ENCODE measurements around the gene SSBP2.

Gene SSBP2

DNA sequence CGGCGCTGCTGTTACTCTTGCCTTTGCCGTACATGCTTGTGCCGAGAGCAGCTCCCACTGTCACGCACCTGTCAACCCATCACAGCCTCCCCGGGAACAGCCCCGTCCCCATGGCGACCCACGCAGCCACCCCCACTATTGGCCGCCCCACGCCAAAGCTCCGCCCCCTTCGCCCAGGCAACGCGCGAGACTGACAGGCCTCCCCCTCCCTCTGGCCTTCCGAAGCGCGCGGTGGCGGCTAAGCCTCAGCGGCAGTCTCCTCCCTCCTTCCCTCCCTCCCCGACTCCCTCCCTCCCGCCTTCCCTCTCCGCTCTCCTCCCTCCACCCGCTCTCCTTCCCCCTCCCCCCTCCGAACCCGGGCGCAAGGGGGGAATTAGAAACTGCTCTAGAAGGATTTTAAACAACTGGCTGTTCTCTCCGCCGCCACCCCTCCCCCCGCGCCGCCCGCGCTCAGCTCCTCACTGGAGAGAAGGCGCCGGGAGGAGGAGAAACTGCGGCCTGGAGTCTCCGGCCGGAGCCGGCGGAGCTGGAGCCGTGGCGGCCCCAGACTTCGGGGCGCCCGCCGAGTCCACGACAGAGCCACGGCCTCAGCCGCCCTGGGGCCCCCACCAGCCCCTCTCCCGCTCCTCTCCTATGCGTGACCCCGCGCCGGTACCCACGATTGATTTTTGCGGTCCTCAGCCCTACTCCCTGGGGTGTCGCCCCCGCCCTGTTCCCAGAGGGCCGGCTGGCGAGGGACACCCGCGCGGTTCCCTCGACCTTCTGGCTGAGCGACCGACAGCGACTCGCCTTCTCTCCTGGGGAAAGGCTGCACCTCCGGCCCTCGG lies at the start of gene SSBP2:
Gene SSBP2, minus strand, starts transcription at position 89 of the 827 bp plus-strand sequence. Its CDS starts 55 bp downstream, at position 34.
- ChIA-PET CTCF (interaction anchor here (0.8 to 4.0 kb wide), 11 partner anchors 11 to 424 kb away, joined by 3 to 38 read pairs (median 5); no protein-coding TSS in a partner anchor), POLR2A (interaction anchor here (0.6 to 2.9 kb wide), 10 partner anchors 11 to 414 kb away, joined by 3 to 134 read pairs (median 4); partner anchors contain the start of gene ATG10)
- DNase-seq (ENCODE audit: low read depth, low spot score): peak; percentile 92
- H3K4me3 ChIP-seq (ENCODE audit: low read depth, low read length): peak within 1 kb of the TSS; percentile 85
- TF ChIP-seq, protein P1, sequence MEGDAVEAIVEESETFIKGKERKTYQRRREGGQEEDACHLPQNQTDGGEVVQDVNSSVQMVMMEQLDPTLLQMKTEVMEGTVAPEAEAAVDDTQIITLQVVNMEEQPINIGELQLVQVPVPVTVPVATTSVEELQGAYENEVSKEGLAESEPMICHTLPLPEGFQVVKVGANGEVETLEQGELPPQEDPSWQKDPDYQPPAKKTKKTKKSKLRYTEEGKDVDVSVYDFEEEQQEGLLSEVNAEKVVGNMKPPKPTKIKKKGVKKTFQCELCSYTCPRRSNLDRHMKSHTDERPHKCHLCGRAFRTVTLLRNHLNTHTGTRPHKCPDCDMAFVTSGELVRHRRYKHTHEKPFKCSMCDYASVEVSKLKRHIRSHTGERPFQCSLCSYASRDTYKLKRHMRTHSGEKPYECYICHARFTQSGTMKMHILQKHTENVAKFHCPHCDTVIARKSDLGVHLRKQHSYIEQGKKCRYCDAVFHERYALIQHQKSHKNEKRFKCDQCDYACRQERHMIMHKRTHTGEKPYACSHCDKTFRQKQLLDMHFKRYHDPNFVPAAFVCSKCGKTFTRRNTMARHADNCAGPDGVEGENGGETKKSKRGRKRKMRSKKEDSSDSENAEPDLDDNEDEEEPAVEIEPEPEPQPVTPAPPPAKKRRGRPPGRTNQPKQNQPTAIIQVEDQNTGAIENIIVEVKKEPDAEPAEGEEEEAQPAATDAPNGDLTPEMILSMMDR (IDR thresholded peaks at IDR 0.05; ENCODE audit: insufficient read depth, low read length, missing control alignments): no peak

DNA sequence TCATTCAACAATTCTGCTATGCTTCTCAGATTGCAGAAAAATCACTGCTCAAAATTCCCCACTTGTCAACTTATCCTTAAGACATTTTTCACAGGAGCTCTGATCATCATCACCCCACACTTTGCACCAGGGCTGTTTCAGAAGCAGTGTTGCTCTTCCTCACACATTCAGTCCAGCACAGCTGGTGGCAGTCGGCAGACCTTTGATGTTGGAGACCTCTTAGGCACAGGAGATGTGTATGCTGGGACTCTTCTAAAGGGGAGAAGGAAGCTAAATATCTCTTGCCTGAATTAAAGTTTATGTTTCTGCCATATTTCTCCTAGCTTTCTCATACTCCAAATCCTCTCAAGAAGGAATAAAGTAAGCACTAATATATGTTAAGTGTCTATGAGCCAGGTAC lies 44.8 kb upstream of the SSBP2 start:
- DNase-seq (ENCODE audit: low read depth, low spot score): no peak
- no peak overlapping the region for H3K4me3 ChIP-seq (ENCODE audit: low read depth, low read length)
- CTCF ChIA-PET: interaction anchor here (0.7 to 1.3 kb wide), 2 partner anchors 9 to 430 kb away, joined by 3 read pairs; no protein-coding TSS in a partner anchor
- POLR2A ChIA-PET: no interaction called here
- TF ChIP-seq, protein P1 (IDR thresholded peaks at IDR 0.05; ENCODE audit: insufficient read depth, low read length, missing control alignments): no peak

DNA sequence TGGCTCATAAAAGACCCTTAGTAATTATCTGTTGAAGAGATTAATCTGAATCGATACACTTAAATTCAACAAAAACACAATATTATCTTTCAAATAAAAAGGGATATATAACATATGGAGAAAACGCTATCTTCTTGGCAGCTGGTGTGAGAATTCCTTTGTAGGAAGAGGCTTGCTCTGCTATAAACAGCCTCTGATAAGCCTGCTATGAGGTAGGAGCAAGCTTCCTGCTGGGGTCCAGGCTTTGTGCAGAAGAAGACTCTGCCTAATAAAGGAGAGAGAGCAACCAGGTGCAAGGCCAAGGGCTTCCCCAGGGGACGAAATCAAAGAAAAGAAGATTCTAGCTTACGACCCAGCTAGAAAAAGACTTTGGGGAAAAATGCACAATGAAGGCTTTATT lies 43.3 kb upstream of the SSBP2 start:
- DNase-seq (ENCODE audit: low read depth, low spot score): no peak
- TF ChIP-seq, protein P1 (IDR thresholded peaks at IDR 0.05; ENCODE audit: insufficient read depth, low read length, missing control alignments): no peak
- POLR2A ChIA-PET: no interaction called here
- no peak overlapping the region for H3K4me3 ChIP-seq (ENCODE audit: low read depth, low read length)
- CTCF ChIA-PET: no interaction called here

- CTCF ChIA-PET: no interaction called here
Observed at GRCh38 chr5:81790336-81790735, 39.4 kb upstream of the SSBP2 start.

GRCh38 chr5:81789033-81789432 lies 38.1 kb upstream of the SSBP2 start:
- TF ChIP-seq, protein P1 (IDR thresholded peaks at IDR 0.05; ENCODE audit: insufficient read depth, low read length, missing control alignments): no peak
- DNase-seq (ENCODE audit: low read depth, low spot score): no peak
- ChIA-PET CTCF (interaction anchor here (1.0 to 3.3 kb wide), 2 partner anchors 49 to 62 kb away, joined by 3 to 17 read pairs; no protein-coding TSS in a partner anchor), POLR2A (interaction anchor here (1.5 to 1.9 kb wide), 2 partner anchors 38 to 62 kb away, joined by 5 to 14 read pairs; partner anchors contain the start of gene SSBP2)
- H3K4me3 ChIP-seq (ENCODE audit: low read depth, low read length): no peak overlapping the region

More at GRCh38 chr5:81790336-81790735, 39.4 kb upstream of the SSBP2 start:
- no peak for DNase-seq (ENCODE audit: low read depth, low spot score)
- TF ChIP-seq, protein P1 (IDR thresholded peaks at IDR 0.05; ENCODE audit: insufficient read depth, low read length, missing control alignments): no peak
- no peak overlapping the region for H3K4me3 ChIP-seq (ENCODE audit: low read depth, low read length)
- POLR2A ChIA-PET: no interaction called here

DNA sequence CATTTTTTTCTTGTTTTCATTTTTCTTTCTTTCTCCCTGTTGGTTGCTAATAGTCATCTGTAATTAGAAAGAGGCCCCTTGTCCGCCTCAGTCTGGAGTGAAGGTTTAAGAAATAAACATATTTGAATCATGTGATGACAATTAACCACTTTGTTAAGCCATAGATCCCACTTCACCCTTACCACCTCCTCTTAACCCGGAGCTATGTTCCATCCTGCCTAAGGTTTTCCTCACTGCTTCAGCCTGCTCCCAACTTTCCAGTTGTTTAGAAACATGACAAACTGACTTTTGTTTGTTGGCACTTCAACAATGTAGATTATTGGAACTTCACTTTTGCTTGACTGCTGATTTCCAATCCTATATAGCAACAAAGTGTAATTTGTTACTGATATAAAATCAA lies 37.4 kb upstream of the SSBP2 start:
- no peak for DNase-seq (ENCODE audit: low read depth, low spot score)
- CTCF ChIA-PET: interaction anchor here (3.3 kb wide), 1 partner anchor 63 kb away, joined by 17 read pairs; no protein-coding TSS in a partner anchor
- TF ChIP-seq, protein P1 (IDR thresholded peaks at IDR 0.05; ENCODE audit: insufficient read depth, low read length, missing control alignments): no peak
- POLR2A ChIA-PET: interaction anchor here (1.5 to 1.9 kb wide), 2 partner anchors 37 to 63 kb away, joined by 5 to 14 read pairs; partner anchors contain the start of gene SSBP2
- no peak overlapping the region for H3K4me3 ChIP-seq (ENCODE audit: low read depth, low read length)
